ENCODE results near the gene YLPM1. TPM values are rescaled to one million over a fixed set of nuclear protein-coding genes. Genes with fewer than 3 reads are reported as not detected.

Gene YLPM1, protein sequence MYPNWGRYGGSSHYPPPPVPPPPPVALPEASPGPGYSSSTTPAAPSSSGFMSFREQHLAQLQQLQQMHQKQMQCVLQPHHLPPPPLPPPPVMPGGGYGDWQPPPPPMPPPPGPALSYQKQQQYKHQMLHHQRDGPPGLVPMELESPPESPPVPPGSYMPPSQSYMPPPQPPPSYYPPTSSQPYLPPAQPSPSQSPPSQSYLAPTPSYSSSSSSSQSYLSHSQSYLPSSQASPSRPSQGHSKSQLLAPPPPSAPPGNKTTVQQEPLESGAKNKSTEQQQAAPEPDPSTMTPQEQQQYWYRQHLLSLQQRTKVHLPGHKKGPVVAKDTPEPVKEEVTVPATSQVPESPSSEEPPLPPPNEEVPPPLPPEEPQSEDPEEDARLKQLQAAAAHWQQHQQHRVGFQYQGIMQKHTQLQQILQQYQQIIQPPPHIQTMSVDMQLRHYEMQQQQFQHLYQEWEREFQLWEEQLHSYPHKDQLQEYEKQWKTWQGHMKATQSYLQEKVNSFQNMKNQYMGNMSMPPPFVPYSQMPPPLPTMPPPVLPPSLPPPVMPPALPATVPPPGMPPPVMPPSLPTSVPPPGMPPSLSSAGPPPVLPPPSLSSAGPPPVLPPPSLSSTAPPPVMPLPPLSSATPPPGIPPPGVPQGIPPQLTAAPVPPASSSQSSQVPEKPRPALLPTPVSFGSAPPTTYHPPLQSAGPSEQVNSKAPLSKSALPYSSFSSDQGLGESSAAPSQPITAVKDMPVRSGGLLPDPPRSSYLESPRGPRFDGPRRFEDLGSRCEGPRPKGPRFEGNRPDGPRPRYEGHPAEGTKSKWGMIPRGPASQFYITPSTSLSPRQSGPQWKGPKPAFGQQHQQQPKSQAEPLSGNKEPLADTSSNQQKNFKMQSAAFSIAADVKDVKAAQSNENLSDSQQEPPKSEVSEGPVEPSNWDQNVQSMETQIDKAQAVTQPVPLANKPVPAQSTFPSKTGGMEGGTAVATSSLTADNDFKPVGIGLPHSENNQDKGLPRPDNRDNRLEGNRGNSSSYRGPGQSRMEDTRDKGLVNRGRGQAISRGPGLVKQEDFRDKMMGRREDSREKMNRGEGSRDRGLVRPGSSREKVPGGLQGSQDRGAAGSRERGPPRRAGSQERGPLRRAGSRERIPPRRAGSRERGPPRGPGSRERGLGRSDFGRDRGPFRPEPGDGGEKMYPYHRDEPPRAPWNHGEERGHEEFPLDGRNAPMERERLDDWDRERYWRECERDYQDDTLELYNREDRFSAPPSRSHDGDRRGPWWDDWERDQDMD (N-terminal part only)
- 10 to 100 TPM; 53.6 to 74.8 TPM for total RNA-seq

DNA sequence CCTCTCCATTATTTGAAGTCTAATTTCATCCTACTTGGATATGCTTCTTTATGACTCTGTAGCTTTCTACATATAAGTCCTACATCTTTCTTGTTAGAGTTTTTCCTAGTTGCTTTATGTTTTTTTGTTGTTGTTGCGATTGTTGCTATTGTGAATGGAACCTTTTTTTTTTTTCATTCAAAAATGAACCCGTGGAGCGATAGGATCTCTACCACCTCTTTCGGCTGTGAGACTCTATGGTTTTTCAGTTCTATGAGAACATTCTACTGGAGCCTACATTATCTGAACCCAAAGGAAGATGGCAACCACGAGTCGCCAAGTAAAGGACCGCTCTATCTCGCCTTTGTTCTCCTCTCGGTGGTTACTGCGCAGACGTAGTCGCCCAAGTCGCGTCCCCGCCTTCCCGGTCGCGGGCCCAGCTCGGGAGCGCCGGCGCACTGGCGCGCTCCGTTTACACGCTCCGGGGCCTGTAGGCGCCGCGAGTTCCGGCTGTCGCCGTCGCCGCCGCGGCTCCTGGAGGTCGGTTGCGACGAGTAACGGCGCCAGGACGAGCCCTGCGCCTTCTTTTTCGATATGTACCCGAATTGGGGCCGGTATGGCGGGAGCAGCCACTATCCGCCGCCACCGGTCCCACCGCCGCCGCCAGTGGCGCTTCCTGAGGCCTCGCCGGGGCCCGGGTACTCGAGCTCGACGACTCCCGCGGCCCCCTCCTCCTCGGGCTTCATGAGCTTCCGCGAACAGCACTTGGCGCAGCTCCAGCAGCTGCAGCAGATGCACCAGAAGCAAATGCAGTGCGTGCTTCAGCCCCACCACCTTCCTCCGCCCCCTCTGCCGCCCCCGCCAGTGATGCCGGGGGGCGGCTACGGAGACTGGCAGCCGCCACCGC is at the start of gene YLPM1:
TSS of gene YLPM1 (plus strand) at position 400 of the 886 bp plus-strand sequence. CDS start at position 574, 174 bp downstream.
- Mint-ChIP-seq H3K27ac (peak within 1 kb of the TSS; percentile 81 to 85), H3K4me3 (peak within 1 kb of the TSS; percentile 86), H3K4me1 (ENCODE audit: low read depth in 2 of 2) (peaks cover 33 to 43% of the 10 kb centered on the region in 2 donors)

DNA sequence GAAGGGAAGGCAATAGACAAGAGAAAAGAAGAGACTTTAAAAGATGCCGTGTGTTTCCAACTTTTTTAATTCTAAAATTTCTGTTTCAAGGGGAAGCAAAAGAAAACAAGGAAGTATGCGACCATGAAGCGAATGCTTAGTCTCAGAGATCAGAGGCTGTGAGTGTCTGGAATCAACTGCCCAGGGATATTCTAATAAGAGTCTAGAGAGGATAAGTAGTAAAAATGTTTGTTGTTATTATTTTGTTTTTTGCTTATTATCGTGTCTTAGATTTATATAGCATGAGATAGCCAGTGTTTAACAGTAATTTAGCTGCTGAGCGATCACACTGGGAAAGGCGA is 49.8 kb upstream of the YLPM1 start:
- ATAC-seq (no peak), DNase-seq (ENCODE audit: low spot score) (no peak)
- no peaks in the 10 kb centered on the region for H3K27me3 Mint-ChIP-seq
- peaks cover 24% of the 10 kb centered on the region for H3K36me3 Mint-ChIP-seq
- peak overlapping the region; percentile 97 for H3K4me3 Mint-ChIP-seq
- H3K27ac Mint-ChIP-seq = peak overlapping the region; percentile 86 to 97
- no peaks in the 10 kb centered on the region for H3K9me3 Mint-ChIP-seq
- H3K4me1 Mint-ChIP-seq (ENCODE audit: low read depth in 2 of 2) = peaks cover 30 to 47% of the 10 kb centered on the region in 2 donors

More for the DNA sequence above, at the start of gene YLPM1:
- Mint-ChIP-seq H3K9me3 (no peaks in the 10 kb centered on the region), H3K36me3 (peaks cover 8% of the 10 kb centered on the region), H3K27me3 (no peaks in the 10 kb centered on the region)
- peak; percentile 94 for DNase-seq (ENCODE audit: low spot score)
- ATAC-seq = peak; percentile 98 to 99

DNA sequence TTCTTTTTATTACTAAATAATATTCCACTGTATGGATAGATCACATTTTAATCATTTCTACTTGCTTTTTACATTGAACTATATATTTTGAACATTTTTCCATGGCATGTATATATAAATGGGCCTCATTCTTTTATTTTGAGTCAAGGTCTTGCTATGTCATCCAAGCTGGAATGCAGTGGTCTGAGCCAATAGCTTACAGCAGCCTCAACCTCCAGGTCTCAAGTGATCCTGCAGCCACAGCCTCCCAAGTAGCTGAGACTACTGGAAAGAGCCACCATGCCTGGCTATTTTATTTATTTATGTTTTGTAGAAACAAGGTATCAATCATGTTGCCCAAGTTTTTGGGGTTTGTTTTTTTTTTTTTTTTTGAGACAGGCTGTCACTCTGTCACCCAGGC is 42.6 kb upstream of the YLPM1 start:
- Mint-ChIP-seq H3K27me3 (no peaks in the 10 kb centered on the region), H3K4me1 (ENCODE audit: low read depth in 2 of 2) (peaks cover 1 to 5% of the 10 kb centered on the region in 2 donors), H3K9me3 (no peaks in the 10 kb centered on the region), H3K27ac (no peak overlapping the region), H3K36me3 (peaks cover 21% of the 10 kb centered on the region), H3K4me3 (no peak overlapping the region)
- no peak for ATAC-seq
- no peak for DNase-seq (ENCODE audit: low spot score)

DNA sequence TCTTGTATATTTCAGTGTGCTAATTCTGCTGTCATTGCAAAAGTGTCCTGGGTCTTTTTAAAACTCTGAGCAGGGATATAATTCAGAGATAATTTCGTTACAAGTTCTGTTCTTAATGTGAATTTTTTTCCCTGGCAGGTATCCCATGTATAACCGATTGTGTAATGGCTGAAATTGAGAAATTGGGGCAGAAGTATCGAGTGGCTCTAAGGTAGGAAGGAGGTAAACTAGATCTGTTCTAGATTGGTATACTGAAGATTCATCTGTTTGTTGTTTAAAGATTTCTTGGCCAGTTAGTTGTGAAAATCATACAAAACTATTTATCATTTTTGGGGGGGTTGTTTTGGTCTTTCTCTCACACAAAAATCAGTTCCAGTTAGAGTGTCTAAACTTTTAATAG is 40.0 kb upstream of the YLPM1 start:
- H3K9me3 Mint-ChIP-seq = no peaks in the 10 kb centered on the region
- H3K36me3 Mint-ChIP-seq = peaks cover 8% of the 10 kb centered on the region
- H3K4me3 Mint-ChIP-seq = no peak overlapping the region
- H3K27ac Mint-ChIP-seq = no peak overlapping the region
- no peaks in the 10 kb centered on the region for H3K4me1 Mint-ChIP-seq (ENCODE audit: low read depth in 2 of 2)
- H3K27me3 Mint-ChIP-seq = no peaks in the 10 kb centered on the region
- DNase-seq (ENCODE audit: low spot score) (no peak), ATAC-seq (no peak)

DNA sequence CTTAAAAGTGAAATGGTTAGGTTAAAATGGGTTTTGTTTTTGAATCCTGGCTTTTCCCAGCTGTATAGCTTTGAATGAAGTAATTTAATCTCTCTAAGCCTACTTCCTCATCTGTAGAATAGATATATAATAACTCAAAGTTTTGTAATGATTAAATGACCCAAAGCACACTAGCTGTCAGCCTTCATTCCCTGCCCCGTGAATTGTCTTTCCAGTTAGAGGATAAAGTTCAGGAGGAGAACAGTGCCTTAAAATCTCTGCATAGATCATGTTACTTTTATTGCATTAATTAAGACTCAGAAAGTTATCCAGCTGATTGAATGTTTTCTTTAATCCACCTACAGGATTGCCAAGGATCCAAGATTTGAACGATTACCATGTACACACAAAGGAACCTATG is 30.7 kb upstream of the YLPM1 start:
- peaks cover 21% of the 10 kb centered on the region for H3K36me3 Mint-ChIP-seq
- ATAC-seq (no peak), DNase-seq (ENCODE audit: low spot score) (no peak)
- H3K4me3 Mint-ChIP-seq = no peak overlapping the region
- H3K4me1 Mint-ChIP-seq (ENCODE audit: low read depth in 2 of 2) = peaks cover 0 to 3% of the 10 kb centered on the region in 2 donors
- no peaks in the 10 kb centered on the region for H3K9me3 Mint-ChIP-seq
- H3K27me3 Mint-ChIP-seq = no peaks in the 10 kb centered on the region
- H3K27ac Mint-ChIP-seq = no peak overlapping the region

DNA sequence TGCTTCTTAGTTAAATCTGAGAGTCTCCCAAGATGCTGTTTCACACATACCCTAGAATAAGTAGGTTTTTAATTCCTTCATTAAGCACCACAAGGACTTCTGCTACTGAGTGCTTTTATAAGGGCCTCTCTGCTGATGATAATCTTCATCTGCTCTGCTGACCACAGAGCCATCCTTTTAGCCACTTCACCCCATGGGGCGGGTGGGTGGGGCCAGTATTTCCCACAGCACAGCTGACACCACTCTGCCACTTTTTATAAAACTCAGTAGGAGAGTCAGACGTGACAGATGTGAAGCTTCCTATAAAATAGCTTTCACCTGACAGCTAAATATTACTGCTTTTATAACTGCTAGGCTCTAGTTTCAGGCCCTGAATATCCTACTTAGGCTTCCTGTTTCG is 29.9 kb upstream of the YLPM1 start:
- no peak overlapping the region for H3K4me3 Mint-ChIP-seq
- no peaks in the 10 kb centered on the region for H3K9me3 Mint-ChIP-seq
- H3K27me3 Mint-ChIP-seq = no peaks in the 10 kb centered on the region
- no peak for DNase-seq (ENCODE audit: low spot score)
- peaks cover 21% of the 10 kb centered on the region for H3K36me3 Mint-ChIP-seq
- ATAC-seq = no peak
- peaks cover 0 to 3% of the 10 kb centered on the region in 2 donors for H3K4me1 Mint-ChIP-seq (ENCODE audit: low read depth in 2 of 2)
- H3K27ac Mint-ChIP-seq = no peak overlapping the region

DNA sequence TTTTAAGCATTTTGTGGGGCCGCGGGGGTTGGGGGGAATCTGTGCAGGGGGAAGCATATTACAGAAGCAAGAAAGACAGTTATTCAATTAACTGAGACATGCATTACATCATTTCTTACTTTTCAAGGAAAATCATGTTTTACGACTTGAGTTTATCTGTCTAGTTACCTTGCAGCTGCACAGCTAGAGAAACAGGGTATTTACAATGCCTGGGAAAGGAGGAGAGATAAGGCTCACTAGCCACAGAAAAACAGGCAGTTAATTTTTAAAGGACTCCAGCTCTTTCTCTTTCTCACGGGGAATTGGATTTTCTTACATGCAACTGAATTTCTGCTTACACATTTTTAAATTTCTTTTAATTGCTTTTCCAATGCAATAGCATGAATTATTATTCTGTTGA is 28.0 kb upstream of the YLPM1 start:
- Mint-ChIP-seq H3K4me3 (no peak overlapping the region), H3K36me3 (peaks cover 15% of the 10 kb centered on the region), H3K9me3 (no peaks in the 10 kb centered on the region), H3K27me3 (no peaks in the 10 kb centered on the region), H3K4me1 (ENCODE audit: low read depth in 2 of 2) (no peaks in the 10 kb centered on the region), H3K27ac (no peak overlapping the region)
- ATAC-seq = no peak
- no peak for DNase-seq (ENCODE audit: low spot score)

DNA sequence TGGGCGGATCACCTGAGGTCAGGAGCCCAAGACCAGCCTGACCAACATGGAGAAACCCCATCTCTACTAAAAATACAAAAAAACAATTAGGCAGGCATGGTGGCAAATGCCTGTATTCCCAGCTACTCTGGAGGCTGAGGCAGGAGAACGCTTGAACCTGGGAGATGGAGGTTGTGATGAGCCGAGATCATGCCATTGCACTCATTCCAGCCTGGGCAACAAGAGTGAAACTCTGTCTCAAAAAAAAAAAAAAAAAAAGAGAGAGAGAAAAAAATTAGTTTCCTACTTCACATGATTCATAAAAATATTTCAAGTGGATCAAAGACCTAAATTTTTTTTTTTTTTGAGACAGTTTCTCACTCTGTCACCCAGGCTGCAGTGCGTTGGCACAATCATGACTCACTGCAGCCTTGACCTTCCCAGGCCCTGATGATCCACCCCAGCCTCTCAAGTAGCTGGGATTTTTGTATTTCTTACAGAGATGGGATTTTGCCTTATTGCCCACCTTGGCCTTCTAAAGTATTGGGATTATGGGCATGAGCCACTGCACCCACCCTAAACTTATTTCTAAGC is 25.3 kb upstream of the YLPM1 start:
- Mint-ChIP-seq H3K27me3 (no peaks in the 10 kb centered on the region), H3K9me3 (no peaks in the 10 kb centered on the region), H3K36me3 (peaks cover 15% of the 10 kb centered on the region), H3K27ac (no peak overlapping the region), H3K4me1 (ENCODE audit: low read depth in 2 of 2) (no peaks in the 10 kb centered on the region), H3K4me3 (no peak overlapping the region)
- ATAC-seq (no peak), DNase-seq (ENCODE audit: low spot score) (no peak)

DNA sequence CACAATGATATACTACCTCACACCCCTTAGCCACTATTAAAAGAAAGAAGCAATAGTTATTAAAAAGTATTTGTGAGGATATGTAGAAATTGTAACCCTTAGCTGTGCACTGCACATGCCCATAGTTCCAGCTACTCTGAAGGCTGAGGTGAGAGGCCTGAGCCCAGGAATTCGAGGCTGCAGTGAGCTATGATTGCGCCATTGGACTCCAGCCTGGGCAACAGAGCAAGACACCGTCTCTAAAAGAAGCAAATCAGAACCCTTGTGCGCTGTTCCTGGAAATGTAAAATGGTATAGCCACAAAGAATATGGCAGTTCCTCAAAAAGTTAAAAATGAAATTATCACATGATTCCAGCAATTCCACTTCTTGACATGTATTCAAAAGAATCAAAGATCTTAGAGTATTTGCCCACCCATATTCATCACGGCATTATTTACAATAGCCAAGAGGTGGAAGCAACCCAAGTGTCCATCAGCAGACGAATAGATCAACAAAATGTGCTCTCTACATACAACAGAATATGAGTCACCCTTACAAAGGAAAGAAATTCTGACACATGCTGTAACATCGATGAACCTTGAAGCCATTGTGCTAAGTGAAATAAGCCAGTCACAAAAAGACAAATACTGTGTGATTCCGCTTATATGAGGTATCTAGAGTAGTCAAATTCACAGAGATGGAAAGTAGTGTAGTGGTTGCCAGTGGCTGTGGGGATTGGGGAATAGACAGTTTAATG is 23.7 kb upstream of the YLPM1 start:
- peaks cover 6% of the 10 kb centered on the region for H3K36me3 Mint-ChIP-seq
- H3K27me3 Mint-ChIP-seq = no peaks in the 10 kb centered on the region
- H3K4me3 Mint-ChIP-seq = no peak overlapping the region
- H3K4me1 Mint-ChIP-seq (ENCODE audit: low read depth in 2 of 2) = no peaks in the 10 kb centered on the region
- ATAC-seq (no peak), DNase-seq (ENCODE audit: low spot score) (no peak)
- no peak overlapping the region for H3K27ac Mint-ChIP-seq
- no peaks in the 10 kb centered on the region for H3K9me3 Mint-ChIP-seq

DNA sequence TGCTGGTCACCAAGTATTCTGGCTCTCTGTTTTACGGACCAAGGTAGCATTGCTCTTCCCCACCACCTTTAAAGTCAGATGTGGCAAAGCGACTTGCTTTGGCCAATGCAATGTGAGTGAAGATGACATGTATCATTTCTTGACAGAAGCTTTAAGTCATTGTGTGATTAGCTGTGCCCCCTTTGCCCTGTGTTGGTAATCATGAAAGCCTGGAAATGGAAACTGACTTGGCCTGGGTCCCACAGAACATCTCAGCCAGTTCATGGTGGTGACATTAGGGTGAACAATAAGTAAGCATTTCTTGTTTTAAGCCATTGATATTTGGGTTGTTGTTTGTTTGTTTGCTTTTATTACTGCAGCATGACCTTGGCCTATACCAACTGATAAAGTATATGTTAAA is 15.9 kb upstream of the YLPM1 start:
- ATAC-seq (no peak), DNase-seq (ENCODE audit: low spot score) (no peak)
- Mint-ChIP-seq H3K27ac (no peak overlapping the region), H3K9me3 (peaks cover 4% of the 10 kb centered on the region), H3K4me3 (no peak overlapping the region), H3K27me3 (no peaks in the 10 kb centered on the region), H3K36me3 (peaks cover 6% of the 10 kb centered on the region), H3K4me1 (ENCODE audit: low read depth in 2 of 2) (no peaks in the 10 kb centered on the region)

DNA sequence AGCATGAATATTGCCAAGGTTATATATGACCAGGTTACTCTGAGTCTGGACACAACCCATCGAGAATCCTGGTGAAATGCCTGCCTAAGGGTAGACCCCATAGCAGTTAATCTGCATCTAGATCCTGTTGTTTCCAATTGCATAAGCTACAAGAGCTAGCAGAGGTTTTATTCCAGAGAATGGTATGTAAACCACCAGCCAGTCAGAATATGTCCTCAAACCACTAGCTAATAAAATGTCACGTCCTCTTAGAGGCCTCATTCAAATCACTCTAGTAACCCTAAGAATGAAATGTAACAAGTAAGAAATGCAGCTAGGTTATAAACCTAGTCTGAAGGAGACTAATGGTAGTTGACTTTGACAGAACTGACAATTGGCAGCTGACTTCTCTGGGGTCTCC is 9.0 kb upstream of the YLPM1 start:
- no peaks in the 10 kb centered on the region for H3K27me3 Mint-ChIP-seq

DNA sequence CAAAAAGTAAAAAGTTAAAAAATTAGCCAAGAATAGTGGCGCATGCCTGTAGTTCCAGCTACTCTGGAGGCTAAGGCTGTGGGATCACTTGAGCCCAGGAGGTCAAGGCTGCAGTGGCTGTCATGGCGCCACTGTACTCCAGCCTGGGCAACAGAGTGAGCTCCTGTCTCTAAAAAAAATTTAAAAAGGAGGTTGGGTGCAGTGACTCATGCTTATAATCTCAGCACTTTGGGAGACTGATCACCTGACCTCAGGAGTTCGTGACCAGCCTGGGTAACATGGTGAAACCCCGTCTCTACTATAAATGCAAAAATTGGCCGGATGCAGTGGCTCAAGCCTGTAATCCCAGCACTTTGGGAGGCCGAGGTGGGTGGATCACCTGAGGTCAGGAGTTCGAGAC is 8.2 kb upstream of the YLPM1 start:
- Mint-ChIP-seq H3K27ac (no peak overlapping the region), H3K9me3 (peaks cover 8% of the 10 kb centered on the region), H3K36me3 (peaks cover 19% of the 10 kb centered on the region), H3K27me3 (no peaks in the 10 kb centered on the region), H3K4me3 (no peak overlapping the region), H3K4me1 (ENCODE audit: low read depth in 2 of 2) (no peaks in the 10 kb centered on the region)
- DNase-seq (ENCODE audit: low spot score) (no peak), ATAC-seq (no peak)

More for the DNA sequence above, 9.0 kb upstream of the YLPM1 start:
- Mint-ChIP-seq H3K36me3 (peaks cover 19% of the 10 kb centered on the region), H3K4me3 (no peak overlapping the region), H3K9me3 (peaks cover 8% of the 10 kb centered on the region), H3K4me1 (ENCODE audit: low read depth in 2 of 2) (no peaks in the 10 kb centered on the region), H3K27ac (no peak overlapping the region)
- no peak for ATAC-seq
- DNase-seq (ENCODE audit: low spot score) = no peak

Data from natural killer cell treated with Interleukin-12 subunit alpha and Interleukin-12 subunit beta and Interleukin-15 and Interleukin-18, amount 100 ng/mL, for 72 hours (primary cell).